Activated CD8-positive, alpha-beta memory T cell treated with anti-CD3 and anti-CD28 coated beads for 36 hours (primary cell): ENCODE results near the gene EFHD1. TPM values are rescaled to one million over a fixed set of nuclear protein-coding genes. Genes with fewer than 3 reads are reported as not detected.
"Not testable (repeated sequence)": the region's sequence is repeated elsewhere in the genome, so short reads cannot be mapped to it uniquely, and the experiment has no call there.

ENCODE experiments used
- CTCF ChIA-PET: fragments of 350-600 bp; sonication (Branson Sonifier 250); formaldehyde crosslinking; loops from one replicate; lab custom pipeline; 2021; ENCODE audit warnings: antibody characterized with exemption; lab: Charles Lee
- POLR2A ChIA-PET: fragments of 350-600 bp; sonication (Branson Sonifier 250); formaldehyde crosslinking; loops from one replicate; lab custom pipeline; 2021; ENCODE audit warnings: antibody characterized with exemption; lab: Charles Lee
- total RNA-seq, 2 experiments: library from RNA; stranded (reverse); gene quantifications; one replicate each; pipeline ENCODE4 v1.2.3, GENCODE V29; 2021

EFHD1 gene
- total RNA-seq, 2 experiments from 2014 or later, result 0.17 to 0.51 TPM

DNA sequence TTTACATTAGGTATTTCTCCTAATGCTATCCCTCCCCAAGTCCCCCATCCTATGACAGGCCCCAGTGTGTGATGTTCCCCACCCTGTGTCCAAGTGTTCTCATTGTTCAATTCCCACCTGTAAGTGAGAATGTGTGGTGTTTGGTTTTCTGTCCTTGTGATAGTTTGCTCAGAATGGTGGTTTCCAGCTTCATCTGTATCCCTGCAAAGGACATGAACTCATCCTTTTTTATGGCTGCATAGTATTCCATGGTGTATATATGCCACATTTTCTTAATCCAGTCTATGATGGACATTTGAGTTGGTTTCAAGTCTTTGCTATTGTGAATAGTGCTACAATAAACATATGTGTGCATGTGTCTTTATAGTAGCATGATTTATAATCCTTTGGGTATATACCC is 86.7 kb downstream of the EFHD1 start:
- CTCF ChIA-PET, POLR2A ChIA-PET: not testable (repeated sequence)

DNA sequence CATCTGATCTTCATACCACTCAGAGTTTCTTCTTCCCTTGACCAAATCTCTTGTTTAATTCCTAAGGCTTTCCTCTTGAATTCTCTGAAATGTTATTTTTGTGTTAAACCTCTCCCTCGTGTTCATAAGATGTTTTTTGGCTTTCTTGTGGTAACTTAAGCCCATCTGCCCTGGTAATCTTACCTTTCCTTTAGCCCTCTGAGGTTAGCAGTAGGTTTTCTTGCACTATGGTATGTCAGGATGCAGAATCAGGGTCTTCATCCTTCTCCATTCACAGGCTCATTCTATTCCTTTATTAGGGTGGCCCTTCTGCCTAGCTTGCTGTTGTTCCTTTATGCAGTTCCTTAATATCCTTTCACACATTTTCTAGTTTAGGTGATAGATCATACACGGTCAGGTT is 87.9 kb downstream of the EFHD1 start:
- ChIA-PET POLR2A (no interaction called here), CTCF (no interaction called here)

DNA sequence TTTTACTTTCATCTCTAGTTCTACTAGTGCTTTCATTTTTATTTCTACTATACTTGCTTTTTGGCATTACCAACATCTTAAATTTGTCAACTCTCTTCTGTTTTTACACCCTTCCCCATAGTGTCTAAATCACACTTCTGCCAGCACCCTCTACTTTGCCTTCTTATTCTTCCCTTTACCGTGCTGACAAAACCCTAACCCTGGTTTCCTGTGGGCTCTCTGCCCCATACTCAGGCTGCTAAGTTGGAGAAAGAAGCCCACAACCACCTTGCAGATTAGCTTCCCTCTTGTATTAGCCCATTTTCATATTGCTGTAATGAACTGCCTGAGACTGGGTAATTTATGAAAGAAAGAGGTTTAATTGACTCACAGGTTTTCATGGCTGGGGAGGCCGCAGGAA is 88.5 kb downstream of the EFHD1 start:
- ChIA-PET POLR2A (no interaction called here), CTCF (no interaction called here)

DNA sequence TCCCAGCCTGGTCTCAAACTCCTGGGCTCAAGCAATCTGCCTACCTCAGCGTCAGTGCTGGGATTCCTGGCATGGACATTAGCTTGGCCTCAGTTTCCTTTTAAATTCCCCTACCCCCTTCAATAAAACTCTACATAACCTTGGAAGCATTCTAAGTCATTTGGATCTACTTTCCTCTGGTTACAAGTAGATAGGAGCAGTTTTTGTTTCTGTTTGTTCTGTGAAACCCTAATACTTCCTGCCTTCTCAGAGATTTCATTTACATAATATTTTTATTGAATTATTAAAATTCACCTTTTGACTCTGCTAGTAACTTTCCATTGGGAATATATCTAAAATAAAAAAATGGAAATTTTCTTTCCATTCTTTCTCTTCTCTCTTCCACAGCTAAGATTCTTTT is 89.6 kb downstream of the EFHD1 start:
- ChIA-PET POLR2A (interaction anchor here (0.6 kb wide), 1 partner anchor 511 kb away, joined by 10 read pairs; no protein-coding TSS in a partner anchor), CTCF (no interaction called here)

DNA sequence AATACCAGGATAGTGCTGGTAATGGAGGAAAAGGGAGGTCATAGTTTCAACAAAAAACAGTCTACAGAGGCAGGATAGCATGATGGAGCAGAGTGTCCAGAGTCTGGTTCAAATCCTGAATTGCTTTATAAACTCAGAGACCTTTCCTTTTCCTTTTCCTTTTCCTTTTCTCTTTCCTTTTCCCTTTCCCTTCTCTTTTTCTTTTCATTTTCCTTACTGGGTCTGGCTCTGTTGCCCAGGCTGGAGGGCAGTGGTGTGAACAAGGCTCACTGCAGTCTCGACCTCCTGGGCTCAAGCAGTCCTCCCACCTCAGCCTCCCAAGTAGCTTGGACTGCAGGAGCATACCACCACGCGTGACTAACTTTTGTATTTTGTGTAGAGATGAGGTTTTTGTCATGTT is 95.4 kb downstream of the EFHD1 start:
- ChIA-PET CTCF (no interaction called here), POLR2A (no interaction called here)

DNA sequence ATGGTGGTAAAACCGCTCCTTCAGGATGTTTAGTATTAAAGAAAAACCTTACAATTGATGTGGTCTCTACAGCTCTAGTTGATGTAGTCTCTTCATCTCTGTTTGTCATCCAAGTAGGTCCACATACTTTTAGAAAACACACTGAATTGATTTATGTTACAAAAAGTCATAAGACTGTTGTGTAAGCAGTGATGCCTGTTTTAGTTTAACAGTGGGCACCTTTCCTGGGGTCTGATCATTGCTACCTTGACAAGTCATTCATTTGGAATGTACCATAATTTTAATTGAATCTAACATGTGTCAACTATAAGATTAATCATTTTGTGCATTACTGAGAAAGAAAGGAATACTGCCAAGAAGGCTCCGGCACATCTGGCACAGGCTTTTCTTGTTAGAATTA is 98.1 kb downstream of the EFHD1 start:
- POLR2A ChIA-PET, result no interaction called here
- CTCF ChIA-PET, result no interaction called here

Other genes with a start within 250 kb of the EFHD1 start
- not detected for gene ALPG, start 226.8 kb upstream of the EFHD1 start, total RNA-seq
- gene ALPI, start 177.5 kb upstream of the EFHD1 start, total RNA-seq, result not detected
- under 1 TPM in 1 of 2 experiments, not detected in 1; 0.17 TPM for gene ECEL1, start 145.8 kb upstream of the EFHD1 start, total RNA-seq
- gene PRSS56, start 113.2 kb upstream of the EFHD1 start, total RNA-seq, result not detected
- gene CHRND, start 107.4 kb upstream of the EFHD1 start, total RNA-seq, result not detected
- gene CHRNG, start 93.9 kb upstream of the EFHD1 start, total RNA-seq, result not detected
- 1 to 10 TPM; 6.2 to 6.3 TPM for gene TIGD1, start 83.0 kb upstream of the EFHD1 start, total RNA-seq
- gene EIF4E2, start 82.9 kb upstream of the EFHD1 start, total RNA-seq, result 10 to 100 TPM; 69.5 to 71.8 TPM
- gene GIGYF2, start 63.7 kb downstream of the EFHD1 start, total RNA-seq, result 10 to 100 TPM; 49.9 to 54.0 TPM
- not detected for gene KCNJ13, start 143.0 kb downstream of the EFHD1 start, total RNA-seq
- gene SNORC, start 236.7 kb downstream of the EFHD1 start, total RNA-seq, result 1 to 10 TPM in 1 of 2 experiments, under 1 TPM in 1; 0.70 to 1.3 TPM